ENCODE data around the gene GDF10.

DNA sequence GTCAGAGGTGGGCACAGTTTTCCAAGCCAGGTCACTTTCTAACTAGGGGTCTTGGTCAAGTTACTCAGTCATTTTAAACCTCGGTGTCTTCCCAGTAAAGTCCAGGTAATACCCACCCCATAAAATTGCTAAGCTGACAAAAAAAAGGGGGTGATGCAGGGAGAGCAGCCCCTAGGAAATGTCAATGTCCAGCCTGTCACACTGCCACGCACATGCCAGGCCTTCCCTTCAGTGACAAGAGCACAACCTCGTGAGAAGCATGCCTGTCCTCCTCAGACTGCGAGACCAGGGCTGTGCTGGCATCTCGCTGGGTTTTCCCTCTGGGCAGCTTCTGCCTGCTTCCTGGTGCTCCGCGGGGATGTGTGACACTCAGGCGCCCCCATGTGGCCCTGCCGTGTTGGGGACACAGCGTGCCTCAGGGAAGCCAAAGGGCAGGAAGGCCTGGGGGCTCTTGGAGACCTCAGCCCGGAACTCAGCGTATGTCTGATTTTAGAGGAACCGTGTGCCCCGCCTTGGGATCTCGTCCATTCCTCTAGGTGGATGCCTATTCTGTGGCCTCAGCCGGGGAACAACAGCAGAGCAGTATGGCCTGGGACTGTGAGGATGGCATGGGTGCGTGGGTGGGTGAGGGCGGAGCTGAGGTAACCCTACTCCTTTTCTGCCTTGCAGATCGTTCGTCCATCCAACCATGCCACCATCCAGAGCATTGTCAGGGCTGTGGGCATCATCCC is 12.1 kb downstream of the GDF10 start:
- TF ChIP-seq POLR2AphosphoS5 (IDR thresholded peaks at IDR 0.05; ENCODE audit: insufficient read depth, low read depth, low read length) (no peak), JUN (IDR thresholded peaks at IDR 0.05; ENCODE audit: borderline replicate concordance, insufficient read depth, insufficient read length, low read depth) (no peak), MYC (IDR thresholded peaks at IDR 0.05; ENCODE audit: low read depth, low read length) (no peak)
- TF ChIP-seq, protein P1, sequence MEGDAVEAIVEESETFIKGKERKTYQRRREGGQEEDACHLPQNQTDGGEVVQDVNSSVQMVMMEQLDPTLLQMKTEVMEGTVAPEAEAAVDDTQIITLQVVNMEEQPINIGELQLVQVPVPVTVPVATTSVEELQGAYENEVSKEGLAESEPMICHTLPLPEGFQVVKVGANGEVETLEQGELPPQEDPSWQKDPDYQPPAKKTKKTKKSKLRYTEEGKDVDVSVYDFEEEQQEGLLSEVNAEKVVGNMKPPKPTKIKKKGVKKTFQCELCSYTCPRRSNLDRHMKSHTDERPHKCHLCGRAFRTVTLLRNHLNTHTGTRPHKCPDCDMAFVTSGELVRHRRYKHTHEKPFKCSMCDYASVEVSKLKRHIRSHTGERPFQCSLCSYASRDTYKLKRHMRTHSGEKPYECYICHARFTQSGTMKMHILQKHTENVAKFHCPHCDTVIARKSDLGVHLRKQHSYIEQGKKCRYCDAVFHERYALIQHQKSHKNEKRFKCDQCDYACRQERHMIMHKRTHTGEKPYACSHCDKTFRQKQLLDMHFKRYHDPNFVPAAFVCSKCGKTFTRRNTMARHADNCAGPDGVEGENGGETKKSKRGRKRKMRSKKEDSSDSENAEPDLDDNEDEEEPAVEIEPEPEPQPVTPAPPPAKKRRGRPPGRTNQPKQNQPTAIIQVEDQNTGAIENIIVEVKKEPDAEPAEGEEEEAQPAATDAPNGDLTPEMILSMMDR (IDR thresholded peaks at IDR 0.05; ENCODE audit: extremely low read depth in 1 of 2, insufficient read depth in 1 of 2, low read depth in 1 of 2, low read length in 2 of 2) = peak; percentile 62 to 83
